ENCODE data around the gene KLHDC2. TPM values are rescaled to one million over a fixed set of nuclear protein-coding genes. Genes with fewer than 3 reads are reported as not detected.

KLHDC2 gene
- total RNA-seq, 1 experiment from 2014 or later: 26.8 TPM

- Mint-ChIP-seq H3K4me1 (ENCODE audit: low read depth, unreplicated experiment) (no peaks in the 10 kb centered on the region), H3K27ac (ENCODE audit: unreplicated experiment) (no peak overlapping the region), H3K4me3 (ENCODE audit: low read depth, unreplicated experiment) (no peak overlapping the region), H3K9me3 (ENCODE audit: low read depth, unreplicated experiment) (no peaks in the 10 kb centered on the region), H3K36me3 (ENCODE audit: insufficient read depth, unreplicated experiment) (peaks cover 49% of the 10 kb centered on the region), H3K27me3 (ENCODE audit: unreplicated experiment) (no peaks in the 10 kb centered on the region)
- TF ChIP-seq CTCF (IDR thresholded peaks at IDR 0.05; ENCODE audit: unreplicated experiment): no peak
- CTCF ChIA-PET: no interaction called here
- intact Hi-C loops (cut with micrococcal nuclease; ENCODE audit: unreplicated experiment): no loop called here
- no peak for DNase-seq
- BruUV-seq (replicated peaks): no TSS peak
These were observed 15.6 kb downstream of the KLHDC2 start for GRCh38 chr14:49783394-49784014.

DNA sequence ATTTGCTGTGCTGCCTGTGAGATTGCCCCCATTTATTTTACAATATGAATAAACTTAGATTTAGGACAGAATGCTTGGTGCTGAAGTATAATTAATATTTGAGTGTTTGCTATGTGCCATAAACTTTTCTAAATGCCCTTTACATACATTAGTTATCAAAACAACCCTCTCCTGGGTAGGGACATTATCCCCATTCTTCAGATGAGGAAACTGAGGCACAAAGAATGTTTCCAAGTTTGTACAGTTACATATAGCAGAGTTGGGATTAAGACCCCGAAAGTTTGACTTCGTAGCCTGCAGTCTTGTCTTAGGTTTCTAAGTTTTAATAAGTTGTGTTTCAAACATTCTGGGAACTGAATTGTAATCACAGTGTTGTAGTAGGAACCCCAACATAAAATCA is 18.4 kb downstream of the KLHDC2 start:
- Mint-ChIP-seq H3K27me3 (ENCODE audit: unreplicated experiment) (no peaks in the 10 kb centered on the region), H3K9me3 (ENCODE audit: low read depth, unreplicated experiment) (no peaks in the 10 kb centered on the region), H3K27ac (ENCODE audit: unreplicated experiment) (no peak overlapping the region), H3K36me3 (ENCODE audit: insufficient read depth, unreplicated experiment) (peaks cover 40% of the 10 kb centered on the region), H3K4me3 (ENCODE audit: low read depth, unreplicated experiment) (no peak overlapping the region), H3K4me1 (ENCODE audit: low read depth, unreplicated experiment) (peaks cover 6% of the 10 kb centered on the region)
- DNase-seq: no peak
- CTCF ChIA-PET: no interaction called here
- TF ChIP-seq CTCF (IDR thresholded peaks at IDR 0.05; ENCODE audit: unreplicated experiment): no peak
- intact Hi-C loops (cut with micrococcal nuclease; ENCODE audit: unreplicated experiment): no loop called here
- no TSS peak for BruUV-seq (replicated peaks)

GRCh38 chr14:49792618-49793017 is 24.7 kb downstream of the KLHDC2 start:
- H3K36me3 Mint-ChIP-seq (ENCODE audit: insufficient read depth, unreplicated experiment): peaks cover 61% of the 10 kb centered on the region
- intact Hi-C loops (cut with micrococcal nuclease; ENCODE audit: unreplicated experiment): no loop called here

GRCh38 chr14:49796025-49796424 is 28.1 kb downstream of the KLHDC2 start:
- Mint-ChIP-seq H3K9me3 (ENCODE audit: low read depth, unreplicated experiment) (no peaks in the 10 kb centered on the region), H3K36me3 (ENCODE audit: insufficient read depth, unreplicated experiment) (peaks cover 57% of the 10 kb centered on the region), H3K27ac (ENCODE audit: unreplicated experiment) (no peak overlapping the region), H3K4me3 (ENCODE audit: low read depth, unreplicated experiment) (no peak overlapping the region), H3K27me3 (ENCODE audit: unreplicated experiment) (no peaks in the 10 kb centered on the region), H3K4me1 (ENCODE audit: low read depth, unreplicated experiment) (no peaks in the 10 kb centered on the region)
- no peak for TF ChIP-seq CTCF (IDR thresholded peaks at IDR 0.05; ENCODE audit: unreplicated experiment)
- intact Hi-C loops (cut with micrococcal nuclease; ENCODE audit: unreplicated experiment): no loop called here
- DNase-seq: no peak
- CTCF ChIA-PET: no interaction called here
- BruUV-seq (replicated peaks): no TSS peak

More at GRCh38 chr14:49792618-49793017, 24.7 kb downstream of the KLHDC2 start:
- no peaks in the 10 kb centered on the region for H3K27me3 Mint-ChIP-seq (ENCODE audit: unreplicated experiment)
- CTCF ChIA-PET: no interaction called here
- no peak overlapping the region for H3K27ac Mint-ChIP-seq (ENCODE audit: unreplicated experiment)
- peaks cover 6% of the 10 kb centered on the region for H3K4me1 Mint-ChIP-seq (ENCODE audit: low read depth, unreplicated experiment)
- H3K9me3 Mint-ChIP-seq (ENCODE audit: low read depth, unreplicated experiment): no peaks in the 10 kb centered on the region
- no peak for DNase-seq
- no peak for TF ChIP-seq CTCF (IDR thresholded peaks at IDR 0.05; ENCODE audit: unreplicated experiment)
- no TSS peak for BruUV-seq (replicated peaks)
- H3K4me3 Mint-ChIP-seq (ENCODE audit: low read depth, unreplicated experiment): no peak overlapping the region
